Measurements from ENCODE around the gene CCDC137. TPM values are rescaled to one million over a fixed set of nuclear protein-coding genes. Genes with fewer than 3 reads are reported as not detected.

Gene CCDC137
- total and polyA plus RNA-seq, 2 of the 13 experiments (the other 11 are each of a cell fraction or from before 2014, with no cell fraction given), result 14.6 to 39.1 TPM

GRCh38 chr17:81711814-81712467 lies 45.4 kb downstream of the CCDC137 start, which contains the start of gene SLC25A10 (continued):
- TF ChIP-seq ZSCAN22 (CRISPR knock-in tag; IDR thresholded peaks at IDR 0.05) (peak; percentile 67; the same call in 1 of the 2 replicates), JUNB (CRISPR knock-in tag; IDR thresholded peaks at IDR 0.05; ENCODE audit: borderline replicate concordance) (peak; percentile 87; the same call in 1 of the 2 replicates), HOXA9 (CRISPR knock-in tag; IDR thresholded peaks at IDR 0.05; ENCODE audit: borderline replicate concordance) (peak; percentile 96), ZNF577 (CRISPR knock-in tag; IDR thresholded peaks at IDR 0.05; ENCODE audit: borderline replicate concordance, low read depth) (no peak), CENPX (CRISPR knock-in tag; IDR thresholded peaks at IDR 0.05) (no peak), ZNF329 (CRISPR knock-in tag; IDR thresholded peaks at IDR 0.05; ENCODE audit: low read depth) (peak; percentile 90), ZNF572 (CRISPR knock-in tag; IDR thresholded peaks at IDR 0.05) (no peak), KAT2B (IDR thresholded peaks at IDR 0.05; ENCODE audit: borderline replicate concordance, low read depth, low read length) (no peak), ZFP37 (CRISPR knock-in tag; IDR thresholded peaks at IDR 0.05; ENCODE audit: borderline replicate concordance) (peak; percentile 99), RNF219 (CRISPR knock-in tag; IDR thresholded peaks at IDR 0.05) (no peak), CREB3 (CRISPR knock-in tag; IDR thresholded peaks at IDR 0.05) (peak; percentile 99), PTBP1 (IDR thresholded peaks at IDR 0.05; ENCODE audit: low read depth, low read length, poor library complexity, severe bottlenecking) (no peak), IKZF5 (CRISPR knock-in tag; IDR thresholded peaks at IDR 0.05) (peak; percentile 98), ZNF282 (IDR thresholded peaks at IDR 0.05; ENCODE audit: partially characterized antibody) (no peak), ATF5 (CRISPR knock-in tag; IDR thresholded peaks at IDR 0.05; ENCODE audit: low read depth) (peak; percentile 95; the same call in 1 of the 2 replicates), SMYD3 (CRISPR knock-in tag; IDR thresholded peaks at IDR 0.05) (peak; percentile 95), HNRNPLL (IDR thresholded peaks at IDR 0.05; ENCODE audit: low read depth, low read length, poor library complexity, severe bottlenecking) (peak; percentile 20), MTF1 (CRISPR knock-in tag; IDR thresholded peaks at IDR 0.05) (peak; percentile 97), ZNF143 (CRISPR knock-in tag; IDR thresholded peaks at IDR 0.05) (peak; percentile 76), MTA3 (CRISPR knock-in tag; IDR thresholded peaks at IDR 0.05) (no peak), HDAC6 (IDR thresholded peaks at IDR 0.05; ENCODE audit: low read depth, low read length) (no peak), ZNF841 (CRISPR knock-in tag; IDR thresholded peaks at IDR 0.05; ENCODE audit: borderline replicate concordance) (peak; percentile 97), ZFY (CRISPR knock-in tag; IDR thresholded peaks at IDR 0.05) (peak; percentile 90)
